Activated CD4-positive, alpha-beta T cell treated with anti-CD3 and anti-CD28 coated beads, Interleukin-10, Interleukin-2, amounts not matched to agents 100 ng/mL and 50 ng/mL, durations not matched to agents 16 hours and 8 hours (primary cell): ENCODE measurements around the gene SPACA5B.
"Not testable (repeated sequence)": the region's sequence is repeated elsewhere in the genome, so short reads cannot be mapped to it uniquely, and the experiment has no call there.

Experiments
- DNase-seq: peaks from one replicate; pipeline ENCODE4 v3.0.0-alpha.2; 2020

The SPACA5B gene

DNA sequence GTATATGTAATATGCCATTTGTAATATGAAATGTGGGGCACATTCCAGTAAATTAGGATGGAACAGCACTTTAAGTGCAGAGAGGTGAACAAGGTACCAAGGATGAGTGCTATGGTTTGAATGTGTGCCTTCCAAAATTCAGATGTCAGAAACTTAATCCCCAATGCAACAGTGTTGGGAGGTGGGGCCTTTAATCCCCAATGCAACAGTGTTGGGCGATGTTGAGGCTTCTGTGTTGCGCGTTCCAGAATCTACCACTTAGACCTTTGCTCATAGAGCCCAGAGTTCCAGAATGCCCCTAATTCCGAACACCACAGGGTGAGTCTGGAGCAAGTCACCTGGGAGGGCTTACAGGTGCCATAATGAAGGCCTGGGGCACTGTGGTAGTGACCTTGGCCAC, at the start of gene SPACA5B:
Gene SPACA5B (plus strand): TSS at position 301 of the 400 bp plus-strand sequence. CDS start 62 bp downstream, at position 363.
- not testable (repeated sequence) for DNase-seq

DNA sequence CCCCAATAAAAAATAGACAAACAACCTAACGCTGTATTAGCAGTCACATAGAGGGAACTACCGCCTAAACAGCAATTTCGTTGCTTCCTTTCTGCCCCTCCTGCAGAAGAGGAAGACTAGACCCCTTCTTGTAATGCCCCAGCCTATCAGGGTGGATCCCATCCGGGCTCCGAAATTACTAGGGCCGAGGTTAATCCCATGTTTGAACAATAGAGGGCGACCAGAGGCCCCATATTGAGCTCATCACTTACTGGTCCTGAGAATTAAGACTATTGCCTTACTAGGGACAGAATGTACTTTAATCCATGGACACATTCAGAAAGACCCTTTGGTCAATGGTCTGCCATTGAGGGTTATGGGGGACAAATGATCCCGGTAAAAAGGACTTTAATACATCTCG, 47.2 kb upstream of the SPACA5B start:
- DNase-seq: peak; percentile 55

DNA sequence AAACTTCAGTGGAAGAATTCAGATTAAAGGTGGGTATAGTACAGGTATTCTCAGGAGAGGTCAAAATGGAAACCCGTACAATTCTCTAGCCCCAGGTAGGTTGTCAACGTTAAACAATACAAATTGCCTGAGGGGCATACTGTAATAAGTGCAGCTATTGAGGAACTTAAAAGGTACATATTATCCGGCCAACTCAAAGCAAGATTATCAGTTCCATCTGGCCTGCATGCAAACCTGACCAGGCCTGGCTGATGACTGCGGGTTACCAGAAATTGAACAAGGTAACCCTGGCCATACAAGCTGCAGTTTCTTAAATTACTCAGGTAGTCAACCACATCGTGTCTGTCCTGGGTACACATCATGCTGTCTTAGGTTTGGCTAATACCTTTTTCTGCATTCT, 46.7 kb upstream of the SPACA5B start:
- DNase-seq: no peak

DNA sequence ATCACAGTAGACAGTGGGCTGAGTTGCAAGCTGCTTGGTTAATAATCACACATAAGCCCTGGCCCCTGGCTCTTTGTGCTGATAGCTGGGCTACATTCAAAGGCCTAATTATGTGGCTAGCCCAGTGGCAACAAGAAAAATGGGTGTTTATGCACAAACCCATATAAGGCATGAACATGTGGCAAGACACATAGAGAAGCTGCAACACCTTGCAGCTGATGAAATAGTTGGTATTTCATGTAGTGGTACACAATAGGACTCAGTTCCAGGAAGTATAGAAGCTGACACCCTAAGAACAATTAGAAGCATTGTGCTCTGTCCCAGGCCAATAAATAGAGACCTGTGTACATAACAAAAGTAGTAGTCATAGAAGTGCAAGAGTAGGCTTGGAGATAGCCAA, 44.3 kb upstream of the SPACA5B start:
- DNase-seq: no peak

DNA sequence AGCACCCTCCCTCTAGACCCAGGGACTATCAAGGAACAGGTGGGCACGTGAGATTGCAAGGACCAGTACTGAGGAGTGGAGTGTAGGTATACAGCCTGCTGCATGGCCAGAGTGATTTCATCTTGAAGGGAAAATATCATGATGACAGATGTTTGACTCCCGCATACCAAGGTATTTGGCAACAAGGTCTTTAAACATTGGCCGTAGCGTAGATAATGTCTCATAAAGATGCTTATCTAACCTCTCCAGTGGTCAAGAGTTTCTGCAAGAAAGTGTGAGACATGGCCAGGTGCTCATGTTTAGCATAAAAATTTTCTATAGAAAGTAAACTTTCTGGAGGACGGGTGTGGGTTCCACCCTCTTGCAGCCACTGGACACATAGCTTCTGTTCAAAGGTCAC, 40.3 kb upstream of the SPACA5B start:
- DNase-seq: no peak

DNA sequence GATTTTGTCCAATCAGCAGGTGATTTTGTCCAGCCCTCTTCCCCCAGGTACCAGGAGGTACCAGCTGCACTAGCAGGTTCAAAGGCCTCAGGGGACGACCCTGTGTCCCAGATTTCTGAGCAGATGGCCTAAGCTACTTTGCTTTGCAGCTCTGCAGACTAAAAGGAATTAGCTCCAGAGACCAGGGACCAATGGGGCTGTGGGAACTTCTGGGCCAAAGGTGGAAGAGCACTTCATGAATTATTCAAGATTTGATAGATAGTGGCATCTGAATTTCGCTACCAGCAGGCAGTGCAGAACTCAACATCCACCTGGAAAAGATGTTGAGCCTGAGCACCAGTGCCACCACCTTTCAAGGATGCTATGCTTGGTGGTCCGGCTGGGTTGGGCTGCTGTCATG, 37.9 kb upstream of the SPACA5B start:
- not testable (repeated sequence) for DNase-seq

DNA sequence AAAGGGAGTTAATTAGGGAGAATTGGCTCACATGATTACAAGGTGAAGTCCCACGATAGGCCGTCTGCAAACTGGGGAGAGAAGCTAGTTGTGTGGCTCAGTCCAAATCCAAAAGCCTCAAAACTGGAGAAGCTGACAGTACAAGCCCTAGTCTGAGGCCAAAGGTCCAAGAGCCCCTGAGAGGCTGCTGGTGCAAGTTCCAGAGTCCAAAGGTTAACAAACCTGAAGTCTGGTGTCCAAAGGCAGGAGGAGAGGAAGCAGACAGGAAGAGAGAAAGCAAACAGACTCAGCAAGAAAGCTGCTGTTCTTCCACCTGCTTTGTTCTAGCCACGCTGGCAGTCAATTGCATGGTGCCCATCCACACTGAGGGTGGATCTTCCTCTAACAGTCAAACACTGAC, 29.0 kb upstream of the SPACA5B start:
- no peak for DNase-seq

DNA sequence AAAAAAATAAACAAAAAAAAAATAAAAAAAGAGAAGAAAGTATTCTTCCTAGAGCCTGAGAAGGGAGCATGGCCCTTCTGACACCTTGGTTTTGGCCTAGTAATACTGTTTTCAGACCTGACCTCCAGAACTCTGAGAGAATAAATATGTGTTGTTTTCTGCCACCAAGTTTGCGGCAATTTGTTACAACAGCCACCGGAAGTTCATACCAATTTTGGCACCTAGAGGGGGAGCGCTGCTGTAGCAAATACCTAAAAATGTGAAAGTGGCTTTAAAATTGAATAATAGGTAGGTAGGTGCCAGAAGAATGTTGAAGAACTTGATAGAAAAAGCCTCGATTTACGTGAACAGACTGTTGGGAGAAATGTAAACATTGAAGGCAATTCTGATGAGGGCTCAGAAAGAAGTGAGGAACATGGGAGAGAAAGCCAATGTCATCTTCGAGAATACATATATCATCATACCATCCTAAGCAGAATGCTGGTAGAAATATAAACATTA, 27.5 kb upstream of the SPACA5B start:
- no peak for DNase-seq

DNA sequence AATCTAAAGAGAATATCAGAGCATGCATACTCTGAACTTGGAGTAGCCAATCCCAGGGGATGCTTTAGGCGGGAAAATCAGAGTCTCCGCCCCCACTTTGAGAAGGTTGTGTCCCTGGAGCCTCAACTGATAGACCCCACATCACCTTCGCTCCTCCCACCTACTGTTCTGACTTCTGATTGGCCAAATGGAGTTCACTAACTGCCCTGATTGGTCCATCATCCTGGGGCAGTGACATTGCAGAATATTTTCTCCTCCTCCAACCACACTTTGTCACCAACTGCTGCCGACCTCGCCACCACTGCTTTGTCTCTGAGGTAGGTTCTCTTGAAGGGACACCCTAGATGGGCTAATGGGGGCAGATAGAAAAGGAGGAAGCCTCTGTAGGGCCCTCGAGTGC, 22.7 kb upstream of the SPACA5B start:
- DNase-seq: no peak

DNA sequence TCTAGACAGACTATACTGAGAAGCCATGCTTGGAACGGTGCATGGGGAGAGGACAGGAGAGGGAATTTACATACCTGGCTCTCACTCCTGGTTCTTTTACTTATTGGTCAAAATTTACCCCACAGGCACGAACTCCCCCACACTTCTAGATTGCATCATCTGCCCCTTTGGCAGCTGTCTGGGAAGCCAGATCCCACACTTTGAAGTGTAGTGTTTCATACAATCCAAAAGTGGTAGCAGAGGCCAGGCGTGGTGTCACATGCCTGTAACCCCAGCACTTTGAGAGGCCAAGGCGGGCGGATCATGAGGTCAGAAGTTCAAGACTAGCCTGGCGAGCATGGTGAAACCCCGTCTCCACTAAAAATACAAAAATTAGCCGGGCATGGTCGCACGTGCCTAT, 5.1 kb upstream of the SPACA5B start:
- not testable (repeated sequence) for DNase-seq

DNA sequence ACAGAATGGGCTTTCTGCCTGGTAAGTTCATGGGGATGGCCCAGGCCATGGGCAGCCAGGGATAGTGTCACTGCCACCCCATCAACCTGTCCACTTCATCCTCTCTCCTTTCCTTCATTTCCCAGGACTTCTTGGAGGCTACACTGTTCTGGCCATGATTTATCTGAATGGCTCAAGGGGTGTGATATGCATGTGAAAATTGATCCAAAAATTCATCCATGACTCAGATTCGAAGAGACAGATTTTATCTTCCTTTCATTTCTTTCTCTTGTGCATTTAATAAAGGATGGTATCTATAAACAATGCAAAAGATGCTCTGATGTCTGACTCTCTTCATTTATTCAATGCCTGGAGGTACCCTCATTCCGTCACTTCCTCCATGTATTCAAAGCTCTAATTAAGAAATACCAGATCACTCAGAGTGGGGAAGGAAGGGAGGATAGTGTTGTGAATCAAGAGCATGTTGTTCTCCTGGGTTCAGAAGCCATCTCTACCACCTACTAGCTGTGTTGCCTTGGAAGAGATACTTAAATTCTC, 1.9 kb downstream of the SPACA5B start:
- not testable (repeated sequence) for DNase-seq

DNA sequence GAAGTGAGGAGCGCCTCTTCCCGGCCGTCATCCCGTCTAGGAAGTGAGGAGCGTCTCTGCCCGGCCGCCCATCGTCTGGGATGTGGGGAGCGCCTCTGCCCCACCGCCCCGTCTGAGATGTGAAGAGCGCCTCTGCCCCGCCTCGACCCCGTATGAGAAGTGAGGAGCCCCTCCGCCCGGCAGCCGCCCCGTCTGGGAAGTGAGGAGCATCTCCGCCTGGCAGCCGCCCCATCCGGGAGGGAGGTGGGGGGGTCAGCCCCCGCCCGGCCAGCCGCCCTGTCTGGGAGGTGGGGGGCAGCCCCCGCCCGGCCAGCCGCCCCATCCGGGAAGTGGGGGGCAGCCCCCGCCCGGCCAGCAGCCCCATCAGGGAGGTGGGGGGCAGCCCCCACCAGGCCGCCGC, 8.7 kb downstream of the SPACA5B start:
- DNase-seq: not testable (repeated sequence)

DNA sequence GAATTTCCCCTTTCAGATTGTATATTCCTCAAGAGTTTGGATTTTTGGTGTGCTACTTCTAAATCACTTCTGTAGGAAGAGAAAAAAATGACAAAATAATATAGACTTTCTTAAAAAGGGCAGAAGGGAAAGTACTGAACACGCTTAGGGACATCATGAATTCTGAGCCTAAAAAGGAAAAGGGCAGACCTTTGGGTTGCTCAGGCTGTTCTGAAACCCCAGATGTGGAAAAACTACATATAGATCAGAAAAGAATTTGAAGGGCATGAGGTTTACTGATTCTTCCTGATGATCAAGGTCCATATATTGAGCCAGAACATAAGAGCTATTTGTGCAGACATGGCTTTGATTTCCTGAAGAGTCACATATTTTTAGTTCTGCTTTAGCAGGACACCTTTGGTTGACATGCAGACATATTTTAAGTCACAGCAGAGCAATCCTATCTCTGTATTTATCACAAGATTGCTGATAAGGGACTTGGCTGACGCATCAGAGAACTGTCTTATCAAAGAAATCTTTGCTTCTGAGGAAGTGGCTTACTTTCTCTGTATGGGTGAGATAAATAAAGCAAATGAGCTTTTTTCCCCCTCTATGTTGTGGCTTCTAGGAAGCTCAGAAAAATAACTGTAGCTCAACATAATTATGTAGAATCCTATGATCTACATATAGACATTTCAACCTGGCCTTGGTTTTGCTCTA, 11.5 kb downstream of the SPACA5B start:
- DNase-seq: not testable (repeated sequence)

DNA sequence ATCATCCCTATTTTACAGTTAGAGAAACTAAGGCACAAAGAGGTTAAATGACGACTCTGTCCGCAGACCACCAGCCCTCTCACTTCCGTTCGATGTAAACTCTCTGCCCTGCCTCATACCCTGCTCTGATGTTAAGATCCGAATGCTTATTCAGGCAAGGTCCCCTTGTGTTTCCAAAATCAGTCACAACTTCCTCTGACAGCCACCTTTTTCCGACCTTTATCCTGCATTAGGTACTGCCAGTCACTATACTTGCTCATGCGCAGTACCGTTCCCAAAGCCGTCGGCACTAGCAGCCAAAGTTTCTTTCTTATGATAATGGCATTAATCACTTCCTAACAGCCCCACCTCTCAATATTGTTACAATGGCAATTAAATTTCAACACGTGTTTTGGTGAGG, 12.3 kb downstream of the SPACA5B start:
- DNase-seq: peak; percentile 22

DNA sequence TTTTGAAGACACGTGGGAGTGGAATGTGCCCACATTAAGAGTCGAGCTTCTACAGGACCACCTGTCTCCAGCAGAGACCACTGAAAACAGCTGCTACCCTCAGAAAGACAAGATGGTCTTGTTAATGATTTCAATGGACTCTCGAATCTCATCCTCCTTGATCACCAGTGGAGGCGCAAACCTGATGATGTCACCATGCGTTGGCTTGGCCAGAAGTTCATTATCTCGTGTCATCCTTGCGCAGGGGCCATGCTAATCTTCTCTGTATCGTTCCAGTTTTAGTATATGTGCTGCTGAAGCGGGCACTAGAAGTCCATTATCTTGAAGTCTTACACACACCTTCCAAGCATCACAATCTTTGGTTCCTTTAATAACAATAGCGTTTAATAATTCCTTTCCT, 23.3 kb downstream of the SPACA5B start:
- no peak for DNase-seq

DNA sequence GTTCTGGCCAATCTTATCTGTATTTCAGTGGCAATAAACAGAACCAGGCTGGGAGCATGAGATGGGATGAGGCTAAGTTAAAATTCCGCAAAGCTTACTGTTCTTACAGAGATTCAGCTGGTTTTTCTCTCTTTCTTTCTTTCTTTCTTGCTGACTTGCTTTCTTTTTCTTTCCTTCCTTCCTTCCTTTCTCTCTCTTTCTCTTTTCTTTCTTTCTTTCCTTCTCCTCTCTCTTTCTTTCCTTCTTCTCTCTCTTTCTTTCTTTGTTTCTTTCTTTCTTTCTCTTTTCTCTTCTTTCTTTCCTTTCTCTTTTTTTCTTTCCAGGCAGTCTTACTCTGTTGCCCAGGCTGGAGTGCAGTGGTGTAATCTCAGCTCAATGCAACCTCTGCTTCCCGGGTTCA, 24.4 kb downstream of the SPACA5B start:
- no peak for DNase-seq

DNA sequence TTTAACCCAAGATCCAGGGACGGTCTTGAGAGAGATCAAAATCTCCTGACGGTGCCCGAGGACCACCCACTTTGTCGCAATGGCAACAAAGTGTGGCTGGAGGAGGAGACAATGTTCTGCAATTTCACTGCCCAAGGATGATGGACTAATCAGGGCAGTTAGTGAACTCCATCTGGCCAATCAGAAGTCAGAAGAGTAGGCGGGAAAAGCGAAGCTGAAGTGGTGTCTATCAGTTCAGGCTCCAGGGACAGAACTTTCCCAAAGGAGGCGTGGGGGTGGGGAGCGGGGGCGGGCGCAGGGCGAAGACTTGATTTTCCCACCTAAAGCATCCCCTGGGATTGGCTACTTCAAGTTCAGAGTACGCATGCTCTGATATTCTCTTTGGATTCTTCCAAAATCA, 25.6 kb downstream of the SPACA5B start:
- DNase-seq: no peak

DNA sequence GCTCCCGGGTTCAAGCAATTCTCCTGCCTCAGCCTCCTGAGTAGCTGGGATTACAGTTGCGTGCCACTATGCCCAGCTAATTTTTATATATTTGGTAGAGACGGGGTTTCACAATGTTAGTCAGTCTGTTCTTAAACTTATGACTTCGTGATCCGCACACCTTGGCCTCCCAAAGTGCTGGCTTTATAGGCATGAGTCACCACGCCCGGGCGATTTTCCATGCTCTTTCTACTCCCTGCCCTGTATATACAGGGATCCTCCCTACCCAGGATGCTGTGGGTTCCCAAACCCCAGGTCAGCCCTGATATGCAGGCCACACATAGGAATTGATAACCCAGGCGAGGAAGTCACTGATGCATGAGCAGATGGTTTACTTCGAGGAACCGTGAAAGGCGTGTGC, 34.8 kb downstream of the SPACA5B start:
- no peak for DNase-seq

DNA sequence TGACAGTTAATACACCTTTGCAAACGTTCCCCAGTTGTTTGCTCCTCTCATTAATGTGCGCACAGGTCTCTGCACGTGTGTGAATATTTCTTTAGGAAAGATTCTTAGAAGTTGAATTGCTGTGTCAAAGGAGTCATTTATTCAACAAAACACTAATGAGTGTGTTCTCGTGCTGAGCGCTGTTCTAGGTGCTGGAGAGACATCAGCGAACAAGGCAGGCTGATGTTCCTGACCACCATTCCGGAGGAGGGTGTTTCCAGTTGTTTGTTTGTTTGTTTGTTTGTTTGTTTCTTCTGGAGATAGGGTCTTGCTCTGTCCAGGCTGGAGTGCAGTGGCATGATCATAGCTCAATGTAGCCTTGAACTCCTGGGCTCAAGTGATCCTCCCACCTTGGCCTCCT, 35.9 kb downstream of the SPACA5B start:
- not testable (repeated sequence) for DNase-seq

DNA sequence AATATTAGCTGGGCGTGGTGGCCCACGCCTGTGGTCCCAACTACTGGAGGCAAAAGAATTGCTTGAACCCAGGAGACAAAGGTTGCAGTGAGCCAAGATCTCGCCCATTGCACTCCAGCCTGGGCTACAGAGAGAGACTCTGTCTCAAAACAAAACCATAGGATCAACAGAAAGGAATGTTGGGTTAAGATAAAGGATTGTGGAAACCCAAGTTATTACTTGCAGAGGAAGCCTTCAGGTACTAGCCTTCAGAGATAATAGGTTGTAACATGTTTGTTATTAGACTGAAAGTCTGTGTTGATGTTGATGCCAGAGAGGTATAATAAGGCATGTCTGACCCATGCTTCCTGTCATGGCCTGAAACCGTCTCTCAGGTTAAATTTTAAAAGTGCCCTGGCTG, 49.3 kb downstream of the SPACA5B start:
- no peak for DNase-seq

DNA sequence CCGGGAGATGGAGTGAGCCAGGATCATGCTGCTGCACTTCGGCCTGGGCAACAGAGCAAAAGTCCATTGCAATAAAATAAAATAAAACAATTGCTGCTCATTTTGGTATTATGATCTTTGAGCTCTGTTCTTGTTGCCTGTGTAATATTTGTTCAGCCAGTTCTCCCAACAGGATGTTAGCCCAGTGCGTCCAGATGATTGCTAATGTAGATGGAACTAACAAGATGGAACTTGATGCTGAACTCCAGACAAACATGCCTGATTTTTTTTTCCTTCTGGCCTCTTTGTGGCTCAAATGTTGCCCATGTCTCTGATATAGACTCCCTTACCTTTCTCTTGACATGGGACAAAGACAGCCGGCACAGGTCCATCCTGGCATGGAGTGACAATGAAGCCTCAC, 50.4 kb downstream of the SPACA5B start:
- DNase-seq: no peak

DNA sequence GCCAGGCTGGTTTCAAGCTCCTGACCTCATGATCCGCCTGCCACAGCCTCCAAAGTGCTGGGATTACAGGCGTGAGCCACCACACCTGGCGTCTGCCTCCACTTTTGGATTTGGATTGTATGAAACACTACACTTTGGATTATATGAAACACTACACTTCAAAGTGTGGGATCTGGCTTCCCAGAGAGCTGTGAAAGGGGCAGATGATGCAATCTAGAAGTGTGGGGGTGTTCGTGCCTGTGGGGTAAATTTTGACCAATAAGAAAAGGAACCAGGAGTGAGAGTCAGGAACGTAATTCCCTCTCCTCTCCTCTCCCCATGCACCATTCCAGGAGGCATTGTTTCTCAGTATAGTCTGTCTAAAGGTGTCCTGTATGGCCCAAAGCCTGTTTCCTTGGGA, 51.5 kb downstream of the SPACA5B start:
- not testable (repeated sequence) for DNase-seq
